ENCODE measurements around the gene TOP1.

The TOP1 gene

GRCh38 chr20:41004531-41005360, 23.9 kb upstream of the TOP1 start:
- no peak for DNase-seq (ENCODE audit: low read depth)

- no peak for DNase-seq (ENCODE audit: low read depth)
Measured at GRCh38 chr20:41005361-41005729, 23.3 kb upstream of the TOP1 start.

- DNase-seq (ENCODE audit: low read depth) = no peak
Measured at GRCh38 chr20:41006126-41006935, 22.3 kb upstream of the TOP1 start.

- no peak for DNase-seq (ENCODE audit: low read depth)
Measured at GRCh38 chr20:41006936-41007474, 21.6 kb upstream of the TOP1 start.

GRCh38 chr20:41007481-41007880, 21.1 kb upstream of the TOP1 start:
- DNase-seq (ENCODE audit: low read depth) = no peak

- DNase-seq (ENCODE audit: low read depth) = no peak
Measured at GRCh38 chr20:41009946-41010345, 18.7 kb upstream of the TOP1 start.

- DNase-seq (ENCODE audit: low read depth) = no peak
Measured at GRCh38 chr20:41011551-41012067, 17.0 kb upstream of the TOP1 start.

- no peak for DNase-seq (ENCODE audit: low read depth)
Measured at GRCh38 chr20:41014561-41015088, 14.0 kb upstream of the TOP1 start.

GRCh38 chr20:41017448-41018042, 11.1 kb upstream of the TOP1 start:
- no peak for DNase-seq (ENCODE audit: low read depth)

GRCh38 chr20:41018153-41018552, 10.5 kb upstream of the TOP1 start:
- no peak for DNase-seq (ENCODE audit: low read depth)

- no peak for DNase-seq (ENCODE audit: low read depth)
Measured at GRCh38 chr20:41023549-41023948, 5.1 kb upstream of the TOP1 start.

GRCh38 chr20:41027366-41027765, 1.3 kb upstream of the TOP1 start:
- DNase-seq (ENCODE audit: low read depth) = no peak

- DNase-seq (ENCODE audit: low read depth) = no peak
Measured at GRCh38 chr20:41027872-41028358, 707 bp upstream of the TOP1 start.

- no peak for DNase-seq (ENCODE audit: low read depth)
Measured at GRCh38 chr20:41029150-41029901, 704 bp downstream of the TOP1 start.

GRCh38 chr20:41030061-41030460, 1.4 kb downstream of the TOP1 start:
- DNase-seq (ENCODE audit: low read depth) = no peak

- no peak for DNase-seq (ENCODE audit: low read depth)
Measured at GRCh38 chr20:41030531-41031242, 2.1 kb downstream of the TOP1 start.

- no peak for DNase-seq (ENCODE audit: low read depth)
Measured at GRCh38 chr20:41031243-41031619, 2.6 kb downstream of the TOP1 start.

- no peak for DNase-seq (ENCODE audit: low read depth)
Measured at GRCh38 chr20:41032271-41032670, 3.6 kb downstream of the TOP1 start.

GRCh38 chr20:41034239-41034638, 5.6 kb downstream of the TOP1 start:
- DNase-seq (ENCODE audit: low read depth) = no peak

- DNase-seq (ENCODE audit: low read depth) = no peak
Measured at GRCh38 chr20:41035207-41035606, 6.6 kb downstream of the TOP1 start.

GRCh38 chr20:41037179-41037578, 8.6 kb downstream of the TOP1 start:
- DNase-seq (ENCODE audit: low read depth) = no peak

Data from stimulated activated CD8-positive, alpha-beta memory T cell treated with anti-CD3 and anti-CD28 coated beads, Interleukin-12 subunit alpha, Interleukin-12 subunit beta, amount 100 ng/mL, for 1 hour (primary cell).